ENCODE data around the gene GDF15.
"Not testable (repeated sequence)": the region's sequence is repeated elsewhere in the genome, so short reads cannot be mapped to it uniquely, and the experiment has no call there.

The GDF15 gene

DNA sequence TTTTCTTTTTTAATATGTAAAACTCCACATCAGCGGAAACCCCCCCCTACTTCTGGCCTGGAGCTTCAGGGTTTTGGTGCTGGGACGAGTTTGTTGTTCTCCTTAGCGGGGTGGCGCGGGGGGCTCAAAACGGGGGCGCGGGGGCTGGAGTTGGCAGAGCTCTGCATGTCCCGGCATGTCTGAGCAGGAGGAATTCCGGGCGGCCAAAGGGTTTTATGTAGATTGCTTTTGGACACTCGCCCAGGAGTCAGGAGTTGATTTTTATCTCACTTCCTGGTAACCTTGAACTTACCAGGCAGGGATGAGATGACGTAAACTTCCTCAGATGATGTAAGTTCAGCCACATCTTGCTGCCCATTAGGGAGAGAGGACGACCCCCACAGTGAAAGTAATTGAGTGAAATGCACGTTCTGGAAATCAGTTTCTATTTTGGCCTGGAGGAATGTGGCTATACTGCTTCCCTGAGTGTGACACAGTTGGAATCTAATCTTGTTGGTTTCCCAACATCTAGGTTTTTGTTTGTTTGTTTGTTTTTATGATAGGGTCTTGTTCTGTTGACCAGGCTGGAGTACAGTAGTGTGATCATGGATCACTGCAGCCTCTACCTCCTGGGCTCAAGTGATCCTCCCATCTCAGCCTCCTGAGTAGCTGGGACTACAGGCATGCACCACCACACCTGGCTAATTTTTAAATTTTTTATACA lies 21.0 kb upstream of the GDF15 start:
- DNase-seq = peak; percentile 75

DNA sequence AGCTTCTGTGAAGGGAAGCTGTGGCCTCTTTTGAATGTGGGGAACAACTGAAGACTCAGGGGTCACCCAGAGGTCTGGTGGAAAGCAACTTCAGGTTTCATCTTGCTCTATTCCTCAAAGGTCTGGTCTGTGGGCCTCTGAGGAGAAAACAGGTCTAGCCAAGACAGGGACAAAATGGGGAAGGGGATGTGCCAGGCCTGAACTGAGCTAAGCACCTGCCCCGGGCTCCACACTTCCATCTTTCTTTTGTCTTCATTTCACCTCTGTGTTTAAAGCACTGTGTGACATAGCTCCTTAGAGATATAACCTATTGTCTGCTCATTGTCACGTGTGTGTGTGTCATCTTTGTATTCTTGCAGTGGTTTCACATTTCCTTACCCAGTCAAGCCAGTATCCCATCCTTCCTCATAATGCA lies 19.9 kb upstream of the GDF15 start:
- DNase-seq = no peak

DNA sequence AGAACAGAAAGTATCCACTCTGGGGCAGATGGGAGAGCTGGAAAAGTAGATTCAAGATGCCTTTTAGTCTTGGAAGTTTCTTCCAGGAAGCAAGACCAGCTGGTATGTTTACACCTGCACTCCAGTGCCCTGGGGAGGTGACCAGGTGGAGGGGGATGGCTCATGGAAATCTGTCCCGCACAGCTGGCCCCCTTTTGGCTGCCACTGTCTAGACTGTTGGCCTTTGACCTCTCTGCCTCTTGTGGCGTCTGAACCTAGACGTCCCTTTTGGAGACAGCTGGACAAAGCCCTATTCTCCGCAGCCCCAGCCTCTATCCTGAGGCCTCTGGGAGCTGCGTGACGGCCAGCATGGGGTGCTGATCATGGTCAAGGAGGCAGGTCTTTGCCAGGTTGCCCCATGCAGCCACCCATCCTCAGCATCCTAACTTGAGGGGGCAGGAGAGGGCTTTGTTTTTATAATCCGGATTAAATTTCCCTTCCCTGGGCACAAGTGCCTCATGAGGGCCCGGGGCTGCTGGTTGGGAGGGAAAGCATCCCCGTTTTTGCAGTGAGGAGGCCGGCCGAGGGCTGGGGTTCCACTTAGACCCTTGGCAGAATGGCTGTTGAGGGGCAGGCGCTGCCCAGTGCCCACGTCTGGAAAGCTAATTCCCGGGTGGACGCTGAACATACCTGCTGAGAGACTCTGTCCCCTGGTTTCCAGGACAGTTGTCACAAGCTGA lies 17.3 kb upstream of the GDF15 start:
- DNase-seq = no peak

DNA sequence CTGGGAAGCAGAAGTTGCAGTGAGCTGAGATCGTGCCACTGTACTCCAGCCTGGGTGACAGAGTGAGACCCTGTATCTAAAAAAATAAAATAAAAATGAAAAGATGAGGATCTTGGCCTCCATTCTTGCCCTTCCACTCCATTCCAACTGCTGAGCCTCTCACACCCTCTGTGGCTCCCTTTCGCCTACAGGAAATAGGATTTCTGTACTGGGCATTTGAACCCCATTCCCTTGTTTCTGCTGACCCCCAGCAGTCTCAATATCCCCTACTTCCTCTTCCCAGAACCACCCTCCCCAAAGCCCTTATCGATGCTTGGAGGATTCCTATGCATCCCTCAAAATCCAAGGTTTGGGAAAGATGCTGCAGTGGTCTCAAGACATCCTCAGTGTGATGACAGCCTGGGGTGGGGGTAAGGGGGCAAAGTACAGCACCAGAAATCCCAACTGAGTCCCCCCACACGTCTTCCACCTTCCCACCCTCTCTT lies 12.5 kb upstream of the GDF15 start:
- no peak for DNase-seq

DNA sequence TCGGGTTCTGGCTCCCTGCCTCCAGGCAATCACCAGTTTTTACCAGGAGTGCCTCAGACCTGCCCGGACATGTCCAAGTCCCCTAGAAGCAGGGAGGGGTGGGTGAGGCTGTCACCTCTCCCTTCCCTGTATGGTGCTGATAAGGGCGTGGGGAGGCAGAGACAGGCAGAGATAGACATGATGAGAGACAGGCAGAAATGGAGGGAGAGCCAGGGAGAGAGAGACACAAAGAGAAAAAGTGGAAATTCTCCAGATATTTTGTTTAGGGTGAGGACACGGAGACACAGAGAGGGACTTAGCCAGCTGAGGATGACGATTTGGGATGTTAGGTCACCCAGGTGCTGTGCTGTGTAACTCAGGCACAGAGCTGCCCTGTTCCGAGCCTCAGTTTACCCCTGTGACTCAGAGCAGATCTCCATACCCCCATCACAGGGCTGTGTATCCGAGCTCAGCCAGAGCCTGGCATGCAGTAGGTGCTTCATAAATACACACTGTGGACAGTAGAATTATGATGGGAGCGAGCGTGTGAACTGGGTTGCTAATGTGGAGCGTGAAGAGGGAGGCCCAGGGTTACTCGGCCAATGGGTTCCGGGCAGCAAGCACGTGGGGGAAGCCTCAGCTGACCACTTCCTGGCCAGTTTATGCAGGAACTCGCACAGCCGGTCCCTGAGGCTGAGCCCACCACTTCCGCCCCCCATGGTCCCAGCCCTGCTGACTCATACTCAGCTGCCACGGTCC lies 11.9 kb upstream of the GDF15 start:
- peak; percentile 87 for DNase-seq

DNA sequence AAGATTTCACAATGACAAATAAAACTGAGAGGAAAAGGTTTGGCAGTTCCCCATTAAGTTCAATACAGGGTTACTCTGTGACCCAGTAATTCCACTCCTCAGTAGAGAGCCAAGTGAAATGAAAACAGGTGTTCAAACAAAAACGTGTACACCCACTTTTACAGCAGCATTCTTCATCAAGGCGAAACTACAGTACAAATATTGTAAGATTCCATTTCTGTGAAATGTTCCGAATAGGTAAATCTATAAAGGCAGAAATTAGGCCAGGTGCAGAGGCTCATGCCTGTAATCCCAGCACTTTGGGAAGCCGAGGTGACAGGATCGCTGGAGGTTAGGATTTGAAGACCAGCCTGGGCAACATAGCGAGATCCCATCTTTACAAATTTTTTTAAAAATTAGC lies 8.9 kb upstream of the GDF15 start:
- peak; percentile 48 for DNase-seq

DNA sequence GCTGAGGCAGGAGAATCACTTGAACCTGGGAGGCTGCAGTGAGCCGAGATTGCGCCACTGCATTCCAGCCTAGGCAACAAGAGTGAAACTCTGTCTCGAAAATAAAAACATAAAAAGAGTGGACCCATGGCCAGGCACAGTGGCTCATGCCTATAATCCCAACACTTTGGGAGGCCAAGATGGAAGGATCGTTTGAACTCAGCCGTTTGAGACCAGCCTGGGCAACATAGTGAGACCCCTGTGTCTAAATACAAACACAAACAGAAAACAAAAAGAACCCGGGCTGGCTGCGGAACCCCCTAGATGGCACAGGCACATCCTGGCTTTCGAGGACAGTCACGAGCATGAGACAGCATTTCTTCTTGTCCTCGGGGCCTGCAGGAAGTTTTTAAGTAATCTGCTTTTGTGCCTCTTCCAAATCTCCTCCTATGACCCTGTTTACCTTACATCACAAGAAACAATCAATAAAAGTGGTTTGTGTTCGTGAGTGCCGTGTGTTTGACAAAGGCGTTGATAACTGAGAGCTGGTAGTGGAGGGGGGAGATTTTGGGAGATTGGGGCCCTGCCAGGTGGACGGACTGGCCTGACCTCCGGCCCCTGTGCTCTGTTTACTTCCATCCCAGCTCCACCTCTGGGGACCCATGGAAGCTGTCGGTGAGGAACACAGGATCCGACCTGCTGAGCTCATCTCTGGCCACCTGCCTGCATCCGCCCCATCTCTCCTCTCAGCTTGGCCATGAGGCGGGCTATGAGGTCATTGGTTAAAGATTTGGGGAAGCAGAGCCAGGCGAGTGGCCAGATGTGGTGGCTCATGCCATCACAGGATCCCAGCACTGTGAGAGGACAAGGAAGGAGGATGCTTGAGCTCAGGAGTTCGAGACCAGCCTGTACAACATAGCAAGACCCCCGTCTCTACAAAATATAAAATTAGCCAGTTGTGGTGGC lies 5.9 kb upstream of the GDF15 start:
- peak; percentile 49 for DNase-seq

DNA sequence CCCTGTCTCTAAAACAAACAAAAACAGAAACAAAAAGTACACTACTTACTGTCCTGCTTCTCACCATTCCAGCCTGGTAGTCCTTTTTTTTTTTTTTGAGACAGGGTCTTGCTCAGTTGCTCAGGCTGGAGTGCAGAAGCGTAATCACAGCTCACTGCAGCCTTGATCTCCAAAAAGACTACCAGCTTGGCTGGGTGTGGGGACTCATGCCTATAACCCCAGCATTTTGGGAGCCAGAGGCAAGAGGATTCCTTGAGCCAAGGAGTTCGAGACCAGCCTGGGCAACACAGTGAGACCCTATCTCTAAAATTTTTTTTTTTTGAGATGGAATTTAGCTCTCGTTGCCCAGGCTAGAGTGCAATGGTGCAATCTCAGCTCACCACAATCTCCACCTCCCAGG lies 5.1 kb upstream of the GDF15 start:
- no peak for DNase-seq

DNA sequence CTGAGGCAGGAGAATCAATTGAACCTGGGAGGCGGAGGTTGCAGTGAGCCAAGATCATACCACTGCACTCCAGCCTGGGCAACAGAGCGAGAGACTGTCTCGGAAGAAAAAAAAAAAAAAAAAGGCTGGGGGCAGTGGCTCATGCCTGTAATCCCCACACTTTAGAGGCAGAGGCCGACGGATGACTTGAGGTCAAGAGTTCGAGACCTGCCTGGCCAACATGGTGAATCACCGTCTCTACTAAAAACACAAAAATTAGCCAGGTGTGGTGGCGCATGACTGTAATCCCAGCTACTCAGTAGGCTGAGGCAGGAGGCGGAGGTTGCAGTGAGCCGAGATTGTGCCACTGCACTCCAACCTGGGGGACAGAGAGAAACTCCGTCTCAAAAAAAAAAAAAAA lies 2.3 kb upstream of the GDF15 start:
- not testable (repeated sequence) for DNase-seq

DNA sequence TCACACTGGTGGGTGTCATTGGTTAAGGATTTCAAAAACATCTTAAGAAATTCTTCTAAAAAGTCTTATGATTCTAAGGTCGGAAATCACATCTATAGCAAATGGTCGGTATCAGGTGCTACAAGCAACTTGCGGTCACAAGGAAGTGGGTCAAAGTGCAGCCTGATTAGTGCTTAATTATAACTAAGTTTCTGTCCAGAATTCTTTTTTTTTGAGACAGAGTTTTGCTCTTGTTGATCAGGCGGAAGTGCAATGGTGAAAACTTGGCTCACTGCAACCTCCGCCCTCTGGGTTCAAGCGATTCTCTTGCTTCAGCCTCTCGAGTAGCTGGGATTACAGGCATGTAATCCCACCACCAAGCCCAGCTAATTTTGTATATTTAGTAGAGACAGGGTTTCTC lies 1.2 kb upstream of the GDF15 start:
- no peak for DNase-seq

DNA sequence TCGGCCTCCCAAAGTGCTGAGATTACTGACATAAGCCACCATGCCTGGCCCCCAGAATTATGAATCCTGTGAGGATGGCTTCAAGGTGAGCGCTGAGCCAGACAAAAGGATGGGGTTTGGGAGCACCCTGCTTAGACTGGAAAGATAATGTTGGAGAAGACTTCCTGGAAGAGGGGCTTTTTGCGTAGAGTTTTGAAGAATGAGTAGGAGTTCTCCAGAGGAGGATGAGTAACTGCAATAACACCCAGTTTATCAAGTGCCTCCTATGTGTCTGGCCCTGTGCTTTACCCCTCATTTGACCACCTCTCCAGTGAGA lies 641 bp upstream of the GDF15 start:
- no peak for DNase-seq

DNA sequence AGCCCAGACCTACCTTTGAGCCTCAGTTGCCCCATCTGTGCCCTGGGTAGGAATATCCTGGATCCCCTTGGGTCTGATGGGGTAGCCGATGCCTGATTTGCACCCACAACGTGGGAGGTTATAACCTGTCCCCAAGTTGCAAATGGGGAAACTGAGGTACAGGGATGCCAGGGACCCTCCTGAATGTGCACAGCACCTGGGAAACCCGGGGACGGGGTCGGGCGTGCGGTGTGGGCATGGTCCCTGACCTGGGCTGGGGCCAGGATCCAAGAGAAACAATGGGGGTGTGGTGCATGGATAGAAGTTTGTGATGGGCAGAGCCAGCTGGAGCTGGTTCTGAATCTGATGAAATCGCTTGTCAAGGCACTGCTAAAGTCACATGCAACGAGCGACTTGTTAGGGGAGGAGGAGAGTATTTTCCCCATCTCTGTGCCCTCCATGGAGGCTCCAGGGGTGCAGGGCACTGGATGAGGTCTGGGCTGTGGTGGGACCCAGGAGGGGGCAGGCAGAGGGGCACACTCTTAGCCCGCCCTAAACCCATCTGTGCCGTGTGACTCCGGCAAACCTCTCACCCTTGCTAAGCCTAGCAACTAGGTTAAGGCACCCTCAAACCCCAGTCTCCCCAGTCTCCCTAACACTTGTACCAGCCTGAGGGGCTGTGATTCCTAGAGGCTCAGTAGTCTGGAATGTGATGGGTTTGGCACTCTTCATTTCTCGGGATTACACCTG lies 749 bp downstream of the GDF15 start:
- no peak for DNase-seq

DNA sequence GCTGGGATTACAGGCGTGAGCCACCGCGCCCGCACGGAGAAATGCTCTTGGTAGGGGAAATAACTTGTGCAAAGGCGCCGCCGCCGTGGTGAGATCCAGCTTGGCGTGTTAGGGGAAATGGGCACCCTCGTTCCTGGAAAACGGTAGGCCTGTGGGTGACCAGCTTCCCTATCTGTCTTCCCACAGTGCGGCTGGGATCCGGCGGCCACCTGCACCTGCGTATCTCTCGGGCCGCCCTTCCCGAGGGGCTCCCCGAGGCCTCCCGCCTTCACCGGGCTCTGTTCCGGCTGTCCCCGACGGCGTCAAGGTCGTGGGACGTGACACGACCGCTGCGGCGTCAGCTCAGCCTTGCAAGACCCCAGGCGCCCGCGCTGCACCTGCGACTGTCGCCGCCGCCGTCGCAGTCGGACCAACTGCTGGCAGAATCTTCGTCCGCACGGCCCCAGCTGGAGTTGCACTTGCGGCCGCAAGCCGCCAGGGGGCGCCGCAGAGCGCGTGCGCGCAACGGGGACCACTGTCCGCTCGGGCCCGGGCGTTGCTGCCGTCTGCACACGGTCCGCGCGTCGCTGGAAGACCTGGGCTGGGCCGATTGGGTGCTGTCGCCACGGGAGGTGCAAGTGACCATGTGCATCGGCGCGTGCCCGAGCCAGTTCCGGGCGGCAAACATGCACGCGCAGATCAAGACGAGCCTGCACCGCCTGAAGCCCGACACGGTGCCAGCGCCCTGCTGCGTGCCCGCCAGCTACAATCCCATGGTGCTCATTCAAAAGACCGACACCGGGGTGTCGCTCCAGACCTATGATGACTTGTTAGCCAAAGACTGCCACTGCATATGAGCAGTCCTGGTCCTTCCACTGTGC lies 2.4 kb downstream of the GDF15 start:
- peak; percentile 62 for DNase-seq

DNA sequence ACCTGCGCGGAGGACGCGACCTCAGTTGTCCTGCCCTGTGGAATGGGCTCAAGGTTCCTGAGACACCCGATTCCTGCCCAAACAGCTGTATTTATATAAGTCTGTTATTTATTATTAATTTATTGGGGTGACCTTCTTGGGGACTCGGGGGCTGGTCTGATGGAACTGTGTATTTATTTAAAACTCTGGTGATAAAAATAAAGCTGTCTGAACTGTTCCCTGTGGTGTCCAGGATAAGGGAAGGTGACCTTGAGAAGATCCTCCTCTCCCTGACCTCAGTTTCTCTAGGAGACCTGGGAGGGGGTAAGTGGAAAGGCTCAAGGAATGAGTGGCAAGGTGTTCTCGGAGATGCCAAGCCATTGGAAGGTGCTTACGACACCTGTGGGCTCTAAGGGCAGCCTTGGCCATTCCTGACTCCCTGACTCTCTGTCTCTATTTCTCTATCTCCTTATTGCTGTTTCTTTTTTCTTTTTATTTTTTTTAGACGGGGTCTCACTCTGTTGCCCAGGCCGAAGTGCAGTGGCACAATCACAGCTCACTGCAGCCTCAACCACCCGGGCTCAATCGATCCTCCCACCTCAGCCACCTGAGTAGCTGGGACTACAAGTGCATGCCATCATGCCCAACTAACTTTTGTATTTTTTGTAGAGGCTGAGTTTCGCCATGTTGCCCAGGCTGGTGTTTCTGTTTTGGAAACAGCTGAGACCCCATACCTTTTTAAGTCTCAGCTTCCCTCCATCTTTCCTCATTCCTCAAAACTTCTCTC lies 3.2 kb downstream of the GDF15 start:
- no peak for DNase-seq

DNA sequence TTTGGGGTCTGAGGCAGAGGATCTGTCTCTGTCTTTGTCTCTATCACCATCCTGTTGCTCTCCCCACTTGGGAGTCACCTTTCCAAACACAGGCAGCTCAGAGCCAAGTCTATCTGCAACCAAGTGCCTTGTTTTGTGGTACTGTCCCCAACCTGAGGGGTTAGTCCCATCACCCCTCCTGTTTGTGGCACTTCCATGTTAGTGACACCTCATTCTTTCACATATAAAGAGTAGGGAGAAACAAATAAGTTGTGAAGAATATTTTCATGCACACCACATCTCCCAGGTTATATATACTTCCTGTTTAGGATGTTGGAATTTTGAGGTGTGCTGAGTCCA lies 3.7 kb downstream of the GDF15 start:
- no peak for DNase-seq

DNA sequence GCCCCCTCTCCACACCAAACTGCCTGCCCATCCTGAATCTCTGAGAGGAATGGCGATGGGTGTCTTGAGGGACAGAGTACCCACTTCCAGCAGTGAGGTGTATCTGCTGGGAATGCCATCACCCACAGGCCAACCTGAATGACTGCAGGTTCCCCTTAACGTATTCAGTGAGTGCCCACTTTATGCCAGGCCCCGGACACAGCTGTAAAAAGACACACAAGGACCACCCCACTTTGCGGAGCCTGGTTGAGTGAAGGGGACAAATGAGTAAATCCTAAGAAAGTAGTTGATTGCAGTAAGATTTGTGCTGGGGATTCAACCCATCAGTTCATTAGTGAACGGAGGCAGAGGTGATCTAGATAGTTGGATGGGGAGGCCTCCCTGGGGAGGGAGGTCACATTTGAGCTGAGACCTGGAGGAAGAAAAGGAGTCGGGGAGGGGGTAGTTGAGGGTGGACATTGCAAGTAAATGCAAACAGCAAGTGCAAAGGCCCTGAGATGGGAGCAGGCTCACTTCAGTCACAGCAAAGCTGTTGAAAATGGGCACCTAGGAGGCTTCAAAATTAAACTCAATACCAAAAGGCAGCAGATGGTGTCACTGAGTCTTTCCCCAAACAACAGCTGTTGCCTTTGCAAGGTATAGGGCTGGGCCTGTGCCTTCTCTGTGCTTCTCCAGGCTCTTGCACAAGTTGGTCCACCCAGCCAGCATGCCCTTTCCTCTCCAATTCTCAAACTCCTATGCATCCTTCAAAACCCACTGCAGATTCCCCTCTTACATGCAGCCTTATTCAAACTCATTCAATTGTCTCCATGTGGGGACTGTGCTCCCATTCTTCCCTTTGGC lies 4.3 kb downstream of the GDF15 start:
- no peak for DNase-seq

DNA sequence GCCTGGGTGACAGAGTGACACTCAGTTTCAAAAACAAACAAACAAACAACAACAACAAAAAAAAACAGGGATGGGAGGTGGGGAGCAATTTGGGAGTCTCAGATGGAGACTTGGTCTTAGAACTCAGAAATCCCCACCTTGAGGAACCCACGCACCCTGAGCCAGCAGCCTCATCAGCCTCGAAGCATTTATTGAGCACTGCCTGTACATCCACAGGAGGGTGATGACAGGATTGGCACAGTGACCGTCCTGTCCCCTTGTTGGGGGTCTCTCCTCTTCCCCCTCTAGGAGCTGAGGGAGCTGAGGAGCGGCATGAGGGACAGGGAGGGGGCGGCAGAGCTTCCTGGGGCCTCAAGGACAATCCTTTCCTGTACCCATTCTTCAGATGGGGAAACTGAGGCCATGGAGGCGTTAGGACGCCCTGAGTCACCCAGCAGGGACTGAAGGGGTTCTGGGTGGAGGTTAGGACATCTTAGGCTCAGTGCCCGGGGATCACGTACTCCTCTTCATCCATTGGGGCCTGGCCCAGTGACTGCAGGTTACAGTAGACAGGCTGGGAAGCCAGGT lies 5.6 kb downstream of the GDF15 start:
- no peak for DNase-seq

DNA sequence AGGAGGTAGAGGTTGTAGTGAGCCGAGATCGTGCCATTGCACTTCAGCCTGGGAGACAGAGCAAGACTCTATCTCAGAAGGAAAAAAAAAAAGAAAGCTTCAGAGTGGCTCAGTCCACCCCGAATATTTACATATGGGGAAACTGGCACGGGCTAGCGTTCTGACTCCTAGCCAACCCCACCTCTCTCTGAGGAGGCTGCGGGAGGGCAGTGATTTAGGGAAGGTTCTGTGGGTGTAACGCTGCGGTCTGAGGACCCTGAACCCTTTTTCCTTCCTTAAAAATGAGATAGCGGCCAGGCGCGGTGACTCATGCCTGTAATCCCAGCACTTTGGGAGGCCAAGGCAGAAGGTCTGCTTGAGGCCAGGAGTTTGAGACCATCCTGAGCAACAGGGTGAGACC lies 6.5 kb downstream of the GDF15 start:
- DNase-seq = no peak

DNA sequence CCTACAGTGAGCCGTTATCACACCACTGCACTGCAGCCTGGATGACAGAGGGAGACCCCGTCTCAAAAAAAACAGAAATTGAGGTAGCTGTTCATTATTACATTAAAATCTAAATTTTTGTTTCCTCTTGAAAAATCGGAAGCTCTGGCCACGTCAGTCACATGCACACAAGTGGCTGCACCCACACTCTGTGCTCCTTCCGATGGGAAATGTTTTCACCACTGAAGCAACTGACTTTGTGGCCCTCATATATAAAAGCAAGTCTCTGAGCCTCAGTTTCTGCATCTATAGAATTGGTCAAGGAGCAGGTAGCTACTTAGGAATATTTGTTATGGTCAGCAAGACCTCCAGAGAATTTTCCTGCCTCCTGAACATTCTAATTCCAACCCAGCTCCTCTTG lies 7.0 kb downstream of the GDF15 start:
- no peak for DNase-seq

Measured in SHP77 treated with DMSO at 0.1 percent for 48 hours (cell line).